ENCODE data around the gene SLC8A2.

The SLC8A2 gene

GRCh38 chr19:47381653-47382279, 89.9 kb downstream of the SLC8A2 start:
- Histone ChIP-seq H3K9ac (ENCODE audit: low read depth, low read length, poor library complexity) (peak overlapping the region; percentile 9), H3K14ac (ENCODE audit: low read length) (no peak overlapping the region), H3K27me3 (ENCODE audit: control insufficient read depth in 3 of 3, insufficient read depth in 3 of 3, low read depth in 1 of 3, low read length in 3 of 3) (no peaks in the 10 kb centered on the region), H3K4me1 (ENCODE audit: control insufficient read depth in 2 of 2, insufficient read depth in 1 of 2, low read depth in 1 of 2, low read length in 2 of 2) (no peaks in the 10 kb centered on the region), H3K79me1 (ENCODE audit: low read depth, low read length) (peaks cover 9% of the 10 kb centered on the region), H3K27ac (replicated peaks; ENCODE audit: low read length) (no peak overlapping the region), H2BK15ac (ENCODE audit: low read length) (no peak overlapping the region), H3K9me3 (replicated peaks in 1 of 2; ENCODE audit: control insufficient read depth in 2 of 2, insufficient read depth in 1 of 2, low read depth in 1 of 2, low read length in 2 of 2) (no peaks in the 10 kb centered on the region), H2BK5ac (ENCODE audit: low read length) (no peak overlapping the region), H3K18ac (ENCODE audit: low read length) (no peak overlapping the region), H3K4me3 (ENCODE audit: low read length in 2 of 2) (no peak overlapping the region), H2AK5ac (ENCODE audit: low read depth, low read length) (no peak overlapping the region), H2BK12ac (ENCODE audit: low read length) (no peak overlapping the region), H4K91ac (ENCODE audit: low read depth, low read length, poor library complexity) (no peak overlapping the region), H3K4ac (ENCODE audit: low read length) (no peak overlapping the region), H3K36me3 (replicated peaks in 1 of 2; ENCODE audit: control insufficient read depth in 2 of 2, insufficient read depth in 2 of 2, low read length in 2 of 2) (peaks cover 36 to 59% of the 10 kb centered on the region in 2 donors), H3K4me2 (ENCODE audit: insufficient read depth, low read length, poor library complexity, severe bottlenecking) (no peak overlapping the region), H2AFZ (ENCODE audit: low read length) (no peak overlapping the region), H3K23ac (ENCODE audit: low read depth, low read length, poor library complexity) (no peak overlapping the region), H4K8ac (ENCODE audit: low read depth, low read length) (no peak overlapping the region), H2BK120ac (ENCODE audit: low read depth, low read length) (no peak overlapping the region)
- no peak for DNase-seq (ENCODE audit: low spot score)
- no CpG with 5 or more reads among the region's 11 CpGs for WGBS, 2 donors (ENCODE audit: extremely low coverage in 2 of 2, insufficient read length in 2 of 2, insufficient replicate concordance in 1 of 2)

GRCh38 chr19:47381121-47381520, 90.6 kb downstream of the SLC8A2 start:
- Histone ChIP-seq H3K23ac (ENCODE audit: low read depth, low read length, poor library complexity) (no peak overlapping the region), H2BK5ac (ENCODE audit: low read length) (no peak overlapping the region), H3K18ac (ENCODE audit: low read length) (no peak overlapping the region), H3K4me3 (ENCODE audit: low read length in 2 of 2) (no peak overlapping the region), H2AK5ac (ENCODE audit: low read depth, low read length) (no peak overlapping the region), H4K91ac (ENCODE audit: low read depth, low read length, poor library complexity) (no peak overlapping the region), H3K4me2 (ENCODE audit: insufficient read depth, low read length, poor library complexity, severe bottlenecking) (no peak overlapping the region), H2BK15ac (ENCODE audit: low read length) (no peak overlapping the region), H3K79me1 (ENCODE audit: low read depth, low read length) (peaks cover 9% of the 10 kb centered on the region), H2BK120ac (ENCODE audit: low read depth, low read length) (no peak overlapping the region), H3K36me3 (replicated peaks in 1 of 2; ENCODE audit: control insufficient read depth in 2 of 2, insufficient read depth in 2 of 2, low read length in 2 of 2) (peaks cover 43 to 66% of the 10 kb centered on the region in 2 donors), H2BK12ac (ENCODE audit: low read length) (no peak overlapping the region), H4K8ac (ENCODE audit: low read depth, low read length) (no peak overlapping the region), H3K9me3 (replicated peaks in 1 of 2; ENCODE audit: control insufficient read depth in 2 of 2, insufficient read depth in 1 of 2, low read depth in 1 of 2, low read length in 2 of 2) (no peaks in the 10 kb centered on the region), H3K4ac (ENCODE audit: low read length) (no peak overlapping the region), H3K27ac (replicated peaks; ENCODE audit: low read length) (no peak overlapping the region), H3K14ac (ENCODE audit: low read length) (no peak overlapping the region), H2AFZ (ENCODE audit: low read length) (no peak overlapping the region), H3K9ac (ENCODE audit: low read depth, low read length, poor library complexity) (no peak overlapping the region), H3K4me1 (ENCODE audit: control insufficient read depth in 2 of 2, insufficient read depth in 1 of 2, low read depth in 1 of 2, low read length in 2 of 2) (no peaks in the 10 kb centered on the region), H3K27me3 (ENCODE audit: control insufficient read depth in 3 of 3, insufficient read depth in 3 of 3, low read depth in 1 of 3, low read length in 3 of 3) (no peaks in the 10 kb centered on the region)
- WGBS, 2 donors (ENCODE audit: extremely low coverage in 2 of 2, insufficient read length in 2 of 2, insufficient replicate concordance in 1 of 2) = no CpG with 5 or more reads among the region's 14 CpGs
- no peak for DNase-seq (ENCODE audit: low spot score)

- Histone ChIP-seq H3K9me3 (replicated peaks in 1 of 2; ENCODE audit: control insufficient read depth in 2 of 2, insufficient read depth in 1 of 2, low read depth in 1 of 2, low read length in 2 of 2) (no peaks in the 10 kb centered on the region), H2AFZ (ENCODE audit: low read length) (no peak overlapping the region), H3K4ac (ENCODE audit: low read length) (no peak overlapping the region), H3K4me1 (ENCODE audit: control insufficient read depth in 2 of 2, insufficient read depth in 1 of 2, low read depth in 1 of 2, low read length in 2 of 2) (no peaks in the 10 kb centered on the region), H3K79me1 (ENCODE audit: low read depth, low read length) (peaks cover 9% of the 10 kb centered on the region), H3K9ac (ENCODE audit: low read depth, low read length, poor library complexity) (no peak overlapping the region), H3K14ac (ENCODE audit: low read length) (no peak overlapping the region), H3K27ac (replicated peaks; ENCODE audit: low read length) (no peak overlapping the region), H3K27me3 (ENCODE audit: control insufficient read depth in 3 of 3, insufficient read depth in 3 of 3, low read depth in 1 of 3, low read length in 3 of 3) (no peaks in the 10 kb centered on the region), H2BK5ac (ENCODE audit: low read length) (no peak overlapping the region), H2BK12ac (ENCODE audit: low read length) (no peak overlapping the region), H2AK5ac (ENCODE audit: low read depth, low read length) (no peak overlapping the region), H3K36me3 (replicated peaks in 1 of 2; ENCODE audit: control insufficient read depth in 2 of 2, insufficient read depth in 2 of 2, low read length in 2 of 2) (peaks cover 48 to 72% of the 10 kb centered on the region in 2 donors), H3K4me2 (ENCODE audit: insufficient read depth, low read length, poor library complexity, severe bottlenecking) (no peak overlapping the region), H4K91ac (ENCODE audit: low read depth, low read length, poor library complexity) (no peak overlapping the region), H3K23ac (ENCODE audit: low read depth, low read length, poor library complexity) (no peak overlapping the region), H2BK15ac (ENCODE audit: low read length) (no peak overlapping the region), H4K8ac (ENCODE audit: low read depth, low read length) (no peak overlapping the region), H2BK120ac (ENCODE audit: low read depth, low read length) (no peak overlapping the region), H3K4me3 (ENCODE audit: low read length in 2 of 2) (no peak overlapping the region), H3K18ac (ENCODE audit: low read length) (no peak overlapping the region)
- WGBS, 2 donors (ENCODE audit: extremely low coverage in 2 of 2, insufficient read length in 2 of 2, insufficient replicate concordance in 1 of 2) = no CpG with 5 or more reads among the region's 6 CpGs
- DNase-seq (ENCODE audit: low spot score) = no peak
Observed at GRCh38 chr19:47380559-47380958, 91.1 kb downstream of the SLC8A2 start.

- H3K9ac ChIP-seq (ENCODE audit: low read depth, low read length, poor library complexity) = peak overlapping the region; percentile 21
- H3K27me3 ChIP-seq (ENCODE audit: control insufficient read depth in 3 of 3, insufficient read depth in 3 of 3, low read depth in 1 of 3, low read length in 3 of 3) = no peaks in the 10 kb centered on the region
- no peak overlapping the region for H3K4me2 ChIP-seq (ENCODE audit: insufficient read depth, low read length, poor library complexity, severe bottlenecking)
- no peaks in the 10 kb centered on the region for H3K4me1 ChIP-seq (ENCODE audit: control insufficient read depth in 2 of 2, insufficient read depth in 1 of 2, low read depth in 1 of 2, low read length in 2 of 2)
- peak overlapping the region; percentile 22 for H2BK12ac ChIP-seq (ENCODE audit: low read length)
- no peak overlapping the region for H2BK15ac ChIP-seq (ENCODE audit: low read length)
- H3K79me1 ChIP-seq (ENCODE audit: low read depth, low read length) = peaks cover 9% of the 10 kb centered on the region
- H4K8ac ChIP-seq (ENCODE audit: low read depth, low read length) = no peak overlapping the region
- peak overlapping the region; percentile 53 for H2BK5ac ChIP-seq (ENCODE audit: low read length)
- H3K18ac ChIP-seq (ENCODE audit: low read length) = peak overlapping the region; percentile 28
- no peak overlapping the region for H2BK120ac ChIP-seq (ENCODE audit: low read depth, low read length)
- no peak overlapping the region for H4K91ac ChIP-seq (ENCODE audit: low read depth, low read length, poor library complexity)
- H2AFZ ChIP-seq (ENCODE audit: low read length) = no peak overlapping the region
- H3K27ac ChIP-seq (replicated peaks; ENCODE audit: low read length) = no peak overlapping the region
- no peak overlapping the region for H2AK5ac ChIP-seq (ENCODE audit: low read depth, low read length)
- H3K36me3 ChIP-seq (replicated peaks in 1 of 2; ENCODE audit: control insufficient read depth in 2 of 2, insufficient read depth in 2 of 2, low read length in 2 of 2) = peaks cover 54 to 83% of the 10 kb centered on the region in 2 donors
- H3K9me3 ChIP-seq (replicated peaks in 1 of 2; ENCODE audit: control insufficient read depth in 2 of 2, insufficient read depth in 1 of 2, low read depth in 1 of 2, low read length in 2 of 2) = no peaks in the 10 kb centered on the region
- no peak for DNase-seq (ENCODE audit: low spot score)
- peak overlapping the region in 1 of 2 donors; percentile 16 for H3K4me3 ChIP-seq (ENCODE audit: low read length in 2 of 2)
- peak overlapping the region; percentile 80 for H3K23ac ChIP-seq (ENCODE audit: low read depth, low read length, poor library complexity)
- no peak overlapping the region for H3K14ac ChIP-seq (ENCODE audit: low read length)
- no CpG with 5 or more reads among the region's 23 CpGs for WGBS, 2 donors (ENCODE audit: extremely low coverage in 2 of 2, insufficient read length in 2 of 2, insufficient replicate concordance in 1 of 2)
- H3K4ac ChIP-seq (ENCODE audit: low read length) = no peak overlapping the region
Observed at GRCh38 chr19:47379381-47379938, 92.2 kb downstream of the SLC8A2 start.

Measured in neuronal stem cell (in vitro differentiated cells).